Measurements from ENCODE around the gene ZFYVE9.
"Not testable (repeated sequence)": the region's sequence is repeated elsewhere in the genome, so short reads cannot be mapped to it uniquely, and the experiment has no call there.

Gene ZFYVE9

GRCh38 chr1:52343979-52344378, 202.1 kb downstream of the ZFYVE9 start:
- no peak for DNase-seq (ENCODE audit: low read depth)

GRCh38 chr1:52345252-52345651, 203.4 kb downstream of the ZFYVE9 start:
- DNase-seq (ENCODE audit: low read depth), result no peak

GRCh38 chr1:52346653-52347052, 204.8 kb downstream of the ZFYVE9 start:
- no peak for DNase-seq (ENCODE audit: low read depth)

GRCh38 chr1:52348704-52349300, 206.9 kb downstream of the ZFYVE9 start:
- peak; percentile 48 for DNase-seq (ENCODE audit: low read depth)

GRCh38 chr1:52352690-52353089, 210.8 kb downstream of the ZFYVE9 start:
- DNase-seq (ENCODE audit: low read depth), result no peak

GRCh38 chr1:52355436-52355835, 213.5 kb downstream of the ZFYVE9 start:
- DNase-seq (ENCODE audit: low read depth), result no peak

- DNase-seq (ENCODE audit: low read depth), result no peak
These were observed 214.1 kb downstream of the ZFYVE9 start for GRCh38 chr1:52355847-52356505.

GRCh38 chr1:52356818-52357355, 215.0 kb downstream of the ZFYVE9 start:
- DNase-seq (ENCODE audit: low read depth), result no peak

GRCh38 chr1:52357397-52357796, 215.5 kb downstream of the ZFYVE9 start:
- DNase-seq (ENCODE audit: low read depth), result no peak

- no peak for DNase-seq (ENCODE audit: low read depth)
These were observed 217.1 kb downstream of the ZFYVE9 start for GRCh38 chr1:52358851-52359497.

GRCh38 chr1:52359676-52360594, 218.0 kb downstream of the ZFYVE9 start:
- DNase-seq (ENCODE audit: low read depth), result no peak

- DNase-seq (ENCODE audit: low read depth), result no peak
These were observed 218.7 kb downstream of the ZFYVE9 start for GRCh38 chr1:52360595-52360968.

- no peak for DNase-seq (ENCODE audit: low read depth)
These were observed 222.4 kb downstream of the ZFYVE9 start for GRCh38 chr1:52364235-52364839.

- peak; percentile 89 for DNase-seq (ENCODE audit: low read depth)
These were observed 223.3 kb downstream of the ZFYVE9 start for GRCh38 chr1:52365071-52365745.

GRCh38 chr1:52365746-52366516, 224.0 kb downstream of the ZFYVE9 start, which contains the start of gene CC2D1B:
TSS of gene CC2D1B (minus strand) at chr1:52366205. CDS start at chr1:52364620, 1,585 bp downstream.
- DNase-seq (ENCODE audit: low read depth), result peak; percentile 97

- DNase-seq (ENCODE audit: low read depth), result no peak
These were observed 224.6 kb downstream of the ZFYVE9 start for GRCh38 chr1:52366517-52366827.

GRCh38 chr1:52367272-52367671, 225.4 kb downstream of the ZFYVE9 start:
- no peak for DNase-seq (ENCODE audit: low read depth)

- peak; percentile 71 for DNase-seq (ENCODE audit: low read depth)
These were observed 226.7 kb downstream of the ZFYVE9 start for GRCh38 chr1:52368383-52369172.

GRCh38 chr1:52369851-52370250, 228.0 kb downstream of the ZFYVE9 start:
- DNase-seq (ENCODE audit: low read depth), result not testable (repeated sequence)

- no peak for DNase-seq (ENCODE audit: low read depth)
These were observed 243.5 kb downstream of the ZFYVE9 start for GRCh38 chr1:52385376-52385775.
